Activated CD4-positive, CD25-positive, alpha-beta regulatory T cell treated with anti-CD3 and anti-CD28 coated beads, Interleukin-2, amount 50 U/mL, for 72 hours (primary cell): ENCODE data around the gene RAD51B.

Source experiments
- DNase-seq: peaks from one replicate; pipeline ENCODE4 v3.0.0; 2021

RAD51B gene

GRCh38 chr14:68703093-68703492 lies 883.5 kb downstream of the RAD51B start:
- no peak for DNase-seq

- DNase-seq = peak; percentile 21
Observed at GRCh38 chr14:68704736-68705720, 885.4 kb downstream of the RAD51B start.

- no peak for DNase-seq
Observed at GRCh38 chr14:68705741-68706283, 886.2 kb downstream of the RAD51B start.

GRCh38 chr14:68707482-68707881 lies 887.9 kb downstream of the RAD51B start:
- DNase-seq = no peak

- no peak for DNase-seq
Observed at GRCh38 chr14:68708343-68708742, 888.8 kb downstream of the RAD51B start.

GRCh38 chr14:68709007-68709406 lies 889.4 kb downstream of the RAD51B start:
- no peak for DNase-seq

- DNase-seq = no peak
Observed at GRCh38 chr14:68710776-68711175, 891.2 kb downstream of the RAD51B start.

GRCh38 chr14:68711561-68712309 lies 892.2 kb downstream of the RAD51B start:
- DNase-seq = peak; percentile 53

- peak; percentile 23 for DNase-seq
Observed at GRCh38 chr14:68712703-68713370, 893.3 kb downstream of the RAD51B start.

- DNase-seq = no peak
Observed at GRCh38 chr14:68713782-68714181, 894.2 kb downstream of the RAD51B start.

GRCh38 chr14:68714991-68715924 lies 895.7 kb downstream of the RAD51B start:
- no peak for DNase-seq

- no peak for DNase-seq
Observed at GRCh38 chr14:68716698-68717097, 897.1 kb downstream of the RAD51B start.

GRCh38 chr14:68718023-68718990 lies 898.7 kb downstream of the RAD51B start:
- DNase-seq = no peak

- DNase-seq = no peak
Observed at GRCh38 chr14:68719634-68720384, 900.2 kb downstream of the RAD51B start.

- no peak for DNase-seq
Observed at GRCh38 chr14:68722186-68722585, 902.6 kb downstream of the RAD51B start.

- DNase-seq = no peak
Observed at GRCh38 chr14:68722968-68723566, 903.5 kb downstream of the RAD51B start.

GRCh38 chr14:68723808-68724268 lies 904.3 kb downstream of the RAD51B start:
- no peak for DNase-seq

GRCh38 chr14:68724914-68725313 lies 905.3 kb downstream of the RAD51B start:
- DNase-seq = no peak

- DNase-seq = peak; percentile 13
Observed at GRCh38 chr14:68726093-68726695, 906.6 kb downstream of the RAD51B start.
